HFF-Myc (cell line): Measurements from ENCODE around the gene BMX.

Source experiments
- DNase-seq: peaks from one replicate; pipeline ENCODE4 v3.0.0-alpha.2; 2011; ENCODE audit warnings: low read depth; ENCODE audit errors: extremely low read depth
- H3K4me3 ChIP-seq: replicated peaks from 2 replicates; pipeline ENCODE4 v1.5.1; 2011; ENCODE audit warnings: low read depth, mild to moderate bottlenecking, control low read depth, low read length
- CTCF ChIP-seq: IDR thresholded peaks from 2 replicates; pipeline ENCODE4 v1.5.1; 2012; ENCODE audit warnings: mild to moderate bottlenecking, low read depth, low read length, control low read depth; ENCODE audit errors: missing control alignments

Gene BMX

GRCh38 chrX:15469613-15470012 lies 31.0 kb upstream of the BMX start:
- DNase-seq: no peak
- TF ChIP-seq CTCF: no peak
- no peak overlapping the region for H3K4me3 ChIP-seq

- TF ChIP-seq CTCF: peak; percentile 79
- DNase-seq: no peak
- no peak overlapping the region for H3K4me3 ChIP-seq
Measured at GRCh38 chrX:15471028-15471427, 29.6 kb upstream of the BMX start.

GRCh38 chrX:15472531-15472930 lies 28.1 kb upstream of the BMX start:
- DNase-seq: no peak
- H3K4me3 ChIP-seq: no peak overlapping the region
- TF ChIP-seq CTCF: no peak

- TF ChIP-seq CTCF: no peak
- DNase-seq: no peak
- H3K4me3 ChIP-seq: no peak overlapping the region
Measured at GRCh38 chrX:15474028-15474427, 26.6 kb upstream of the BMX start.

GRCh38 chrX:15475021-15475420 lies 25.6 kb upstream of the BMX start:
- no peak for DNase-seq
- no peak overlapping the region for H3K4me3 ChIP-seq
- TF ChIP-seq CTCF: no peak

- no peak overlapping the region for H3K4me3 ChIP-seq
- no peak for TF ChIP-seq CTCF
- no peak for DNase-seq
Measured at GRCh38 chrX:15475486-15475885, 25.1 kb upstream of the BMX start.

- no peak for DNase-seq
- no peak overlapping the region for H3K4me3 ChIP-seq
- TF ChIP-seq CTCF: no peak
Measured at GRCh38 chrX:15483891-15484290, 16.7 kb upstream of the BMX start.
